Lung (tissue), 12 donors: ENCODE measurements around the gene ZFHX2. TPM values are rescaled to one million over a fixed set of nuclear protein-coding genes. Genes with fewer than 3 reads are reported as not detected.

Experiments used
- ATAC-seq: fragments of 200-7000 bp; cut with Tn5 transposase; one replicate; pipeline ENCODE4 v1.9.1; 2020; ENCODE audit warnings: moderate number of reproducible peaks; ENCODE audit not compliant: insufficient read depth, low FRiP score
- DNase-seq, 3 donors: peaks; one replicate each; pipeline ENCODE4 v3.0.0-alpha.2; 2013 to 2017
- H3K27ac ChIP-seq, 2 donors: one replicate each; pipeline ENCODE4 v1.5.1; 2013; ENCODE audit warnings: mild to moderate bottlenecking in 2 of 2, moderate library complexity in 2 of 2, control low read depth in 1 of 2, inconsistent platforms in 1 of 2, low read depth in 1 of 2, low read length in 1 of 2
- H3K27me3 ChIP-seq, 3 donors: one replicate each; pipeline ENCODE4 v1.5.1; 2013; ENCODE audit warnings: low read length in 2 of 3; ENCODE audit not compliant: control insufficient read depth in 3 of 3, insufficient read depth in 3 of 3
- H3K36me3 ChIP-seq, 4 donors: one replicate each; pipeline ENCODE4 v1.5.1; 2013; ENCODE audit warnings: low read length in 4 of 4, mild to moderate bottlenecking in 1 of 4, moderate library complexity in 1 of 4; ENCODE audit not compliant: control insufficient read depth in 4 of 4, insufficient read depth in 4 of 4
- H3K4me1 ChIP-seq, 5 donors: one replicate each; pipeline ENCODE4 v1.5.1; 2013; ENCODE audit warnings: low read length in 5 of 5, mild to moderate bottlenecking in 2 of 5, moderate library complexity in 1 of 5; ENCODE audit not compliant: control insufficient read depth in 5 of 5, insufficient read depth in 5 of 5
- H3K4me3 ChIP-seq: one replicate; pipeline ENCODE4 v1.5.1; 2013; ENCODE audit warnings: mild to moderate bottlenecking, control low read depth, moderate library complexity
- H3K9ac ChIP-seq, 2 donors: one replicate each; pipeline ENCODE4 v1.5.1; 2013; ENCODE audit warnings: low read length in 2 of 2, control low read depth in 1 of 2; ENCODE audit not compliant: insufficient read depth in 1 of 2
- H3K9me3 ChIP-seq, 4 donors: one replicate each; pipeline ENCODE4 v1.5.1; 2013; ENCODE audit warnings: low read length in 3 of 4, mild to moderate bottlenecking in 1 of 4, moderate library complexity in 1 of 4; ENCODE audit not compliant: control insufficient read depth in 4 of 4, insufficient read depth in 3 of 4
- CTCF ChIP-seq: IDR thresholded peaks from 2 replicates; pipeline ENCODE4 v1.5.1; 2012; ENCODE audit warnings: mild to moderate bottlenecking; ENCODE audit errors: control extremely low read depth, extremely low read depth
- WGBS, 2 donors: extraction: QIAGEN DNeasy Blood & Tissue Kit; methylation state at CpG; one replicate each; pipeline ENCODE4 v1.1.7; 2013; 5-methylcytosine and 5-hydroxymethylcytosine counted together
- polyA plus RNA-seq, 2 donors: library from polyadenylated mRNA; stranded (reverse); fragments of 200-250 nt; gene quantifications; one replicate each; pipeline ENCODE4 v1.2.1, GENCODE V29; 2013
- total RNA-seq, 2 donors: library from RNA; depleted of rRNA in 1 of 2; stranded (reverse); fragments of >200 nt in 1 of 2; gene quantifications; one replicate each; pipeline ENCODE4 v1.2.1, GENCODE V29; 2014 to 2021
- donor health status: control.
- donor health status: control.
- donor health status: Bipolar disorder and iron deficiency.
- donor health status: healthy.
- donor health status: DM: yes; HTN: yes; CAD: no.

ZFHX2 gene
- total and polyA plus RNA-seq, 4 donors = 0.50 to 4.5 (median 0.75) TPM

DNA sequence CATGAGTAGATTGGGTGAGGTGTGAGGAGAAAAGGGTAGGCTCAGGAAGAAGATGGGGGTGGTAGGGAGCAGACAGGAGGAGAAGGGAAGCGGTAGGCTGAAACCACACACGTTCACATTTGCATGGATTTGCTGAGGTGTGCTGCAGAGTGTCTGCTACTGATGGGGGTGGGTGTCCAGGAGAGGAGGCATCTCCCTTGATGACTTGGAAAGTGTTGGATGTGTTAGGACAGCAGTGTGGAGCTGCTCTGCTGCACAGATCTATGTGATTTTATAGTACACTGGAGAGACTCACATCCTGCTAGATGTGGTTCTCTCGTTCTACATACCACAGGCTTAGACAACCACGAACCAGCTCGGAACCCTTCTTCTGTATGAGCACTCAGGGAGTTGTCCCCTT lies 9.3 kb downstream of the ZFHX2 start:
- 84 to 88% methylated on average over 5 of the region's 5 CpGs for WGBS, 2 donors

DNA sequence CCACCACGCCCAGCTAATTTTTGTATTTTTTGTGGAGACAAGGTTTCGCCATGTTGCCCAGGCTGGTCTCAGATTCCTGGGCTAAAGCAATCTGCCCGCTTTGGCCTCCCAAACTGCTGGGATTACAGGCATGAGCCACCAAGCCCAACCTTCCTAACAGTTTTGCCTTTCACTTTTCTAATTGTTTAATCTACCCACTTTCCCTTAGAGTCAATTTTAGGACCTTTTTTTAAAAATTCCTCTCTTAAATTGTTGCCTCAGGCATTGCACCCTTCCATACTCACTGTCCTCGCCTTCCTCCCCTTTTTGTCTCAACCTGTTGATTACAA lies 11.5 kb downstream of the ZFHX2 start:
- H3K4me1 ChIP-seq = peaks cover 0 to 13% (median 0%) of the 10 kb centered on the region in 5 donors
- no peaks in the 10 kb centered on the region for H3K36me3 ChIP-seq
- H3K9me3 ChIP-seq = no peaks in the 10 kb centered on the region
- no peak overlapping the region for H3K4me3 ChIP-seq
- no peak overlapping the region for H3K27ac ChIP-seq
- no peak for ATAC-seq
- H3K27me3 ChIP-seq = no peaks in the 10 kb centered on the region
- WGBS, 2 donors = 91 to 96% methylated on average over 4 of the region's 4 CpGs
- H3K9ac ChIP-seq = no peak overlapping the region
- DNase-seq = no peak
- TF ChIP-seq CTCF = no peak

More for the DNA sequence above, 9.3 kb downstream of the ZFHX2 start:
- no peak for ATAC-seq
- Histone ChIP-seq H3K4me3 (no peak overlapping the region), H3K36me3 (no peaks in the 10 kb centered on the region), H3K9me3 (no peaks in the 10 kb centered on the region), H3K4me1 (peaks cover 0 to 13% (median 0%) of the 10 kb centered on the region in 5 donors), H3K9ac (no peak overlapping the region), H3K27me3 (peaks cover 0 to 3% (median under 1%) of the 10 kb centered on the region in 3 donors), H3K27ac (no peak overlapping the region)
- TF ChIP-seq CTCF = no peak
- no peak for DNase-seq

DNA sequence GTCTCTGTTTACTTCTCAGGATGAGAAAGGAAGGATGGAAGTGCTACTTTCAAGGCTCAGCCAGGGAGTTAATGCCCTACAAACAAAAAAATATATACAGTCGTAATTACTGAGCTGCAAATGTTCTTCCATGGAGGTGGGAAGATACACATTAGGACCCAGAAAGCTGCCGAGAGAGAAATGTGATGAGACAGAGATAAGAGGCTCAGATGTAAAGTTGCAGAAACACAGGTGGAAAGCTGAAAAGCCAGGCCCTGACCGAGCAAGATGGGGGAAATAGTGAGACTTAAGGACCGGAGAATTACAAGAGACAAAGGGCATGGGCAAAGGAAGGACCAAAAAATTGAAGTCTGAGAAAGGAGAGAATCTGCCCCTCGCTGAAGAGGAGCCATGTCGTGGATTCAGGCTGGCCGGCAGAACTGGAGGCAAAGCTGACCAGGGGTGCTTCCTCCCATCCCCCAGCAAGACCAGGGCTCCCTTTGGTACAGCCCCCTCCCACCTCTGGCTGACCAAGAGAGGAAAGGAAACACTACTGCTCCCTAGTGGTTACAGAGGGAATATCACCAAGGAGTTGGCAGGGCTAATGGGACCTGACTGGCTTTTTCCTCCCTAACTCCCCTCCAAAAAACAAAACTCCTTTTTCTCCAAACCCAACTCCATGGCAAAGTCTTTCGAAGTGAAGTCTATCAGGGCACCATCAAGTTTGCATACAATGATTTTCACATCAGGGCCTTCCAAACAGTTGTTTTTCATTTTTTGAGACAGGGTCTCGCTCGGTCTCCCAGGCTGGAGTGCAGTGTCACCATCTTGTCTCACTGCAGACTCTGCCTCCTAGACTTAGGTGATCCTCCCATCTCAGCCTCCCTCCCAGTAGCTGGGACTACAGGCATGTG lies 12.1 kb downstream of the ZFHX2 start:
- Histone ChIP-seq H3K27ac (no peak overlapping the region), H3K4me3 (no peak overlapping the region), H3K36me3 (no peaks in the 10 kb centered on the region), H3K9me3 (no peaks in the 10 kb centered on the region), H3K4me1 (peaks cover 0 to 13% (median 0%) of the 10 kb centered on the region in 5 donors), H3K9ac (no peak overlapping the region), H3K27me3 (no peaks in the 10 kb centered on the region)
- no peak for ATAC-seq
- 46 to 50% methylated on average over 10 of the region's 10 CpGs for WGBS, 2 donors
- peak; percentile 61 to 73 (median 73) for DNase-seq
- peak; percentile 30 for TF ChIP-seq CTCF
